SH-SY5Y (cell line): ENCODE measurements around the gene MAGI2.
A peak's percentile ranks its signal among the peaks of the same experiment; 100 is the strongest.

Source experiments
- GATA2 ChIP-seq: IDR thresholded peaks from 2 replicates; pipeline ENCODE4 v1.6.1; 2011; ENCODE audit warnings: mild to moderate bottlenecking, low read depth, low read length
- GATA3 ChIP-seq: IDR thresholded peaks from 2 replicates; pipeline ENCODE4 v1.6.1; 2011; ENCODE audit warnings: low read depth, mild to moderate bottlenecking, low read length, moderate library complexity

The MAGI2 gene

GRCh38 chr7:78026492-78026891 is 1427.0 kb downstream of the MAGI2 start:
- no peak for TF ChIP-seq GATA3
- no peak for TF ChIP-seq GATA2

- no peak for TF ChIP-seq GATA3
- TF ChIP-seq GATA2, result no peak
Observed at GRCh38 chr7:78024591-78024990, 1428.9 kb downstream of the MAGI2 start.

- TF ChIP-seq GATA3, result no peak
- TF ChIP-seq GATA2, result no peak
Observed at GRCh38 chr7:78023191-78023590, 1430.3 kb downstream of the MAGI2 start.

- TF ChIP-seq GATA2, result no peak
- no peak for TF ChIP-seq GATA3
Observed at GRCh38 chr7:78022165-78022564, 1431.3 kb downstream of the MAGI2 start.

GRCh38 chr7:78020874-78021249 is 1432.6 kb downstream of the MAGI2 start:
- no peak for TF ChIP-seq GATA3
- no peak for TF ChIP-seq GATA2

- TF ChIP-seq GATA3 (no peak), GATA2 (no peak)
Observed at GRCh38 chr7:78020136-78020873, 1433.2 kb downstream of the MAGI2 start.

- no peak for TF ChIP-seq GATA3
- TF ChIP-seq GATA2, result peak; percentile 64
Observed at GRCh38 chr7:78019447-78020135, 1433.9 kb downstream of the MAGI2 start.

- TF ChIP-seq GATA2 (peak; percentile 41; the same call in 1 of the 2 replicates), GATA3 (peak; percentile 41; the same call in 1 of the 2 replicates)
Observed at GRCh38 chr7:78018641-78019446, 1434.6 kb downstream of the MAGI2 start.

GRCh38 chr7:78017591-78018100 is 1435.8 kb downstream of the MAGI2 start:
- TF ChIP-seq GATA2 (no peak), GATA3 (no peak)

- TF ChIP-seq GATA3 (peak; percentile 92), GATA2 (peak; percentile 99)
Observed at GRCh38 chr7:78015574-78016260, 1437.8 kb downstream of the MAGI2 start.

GRCh38 chr7:78014401-78014800 is 1439.1 kb downstream of the MAGI2 start:
- no peak for TF ChIP-seq GATA2
- no peak for TF ChIP-seq GATA3

- TF ChIP-seq GATA3, result no peak
- TF ChIP-seq GATA2, result no peak
Observed at GRCh38 chr7:78013386-78013785, 1440.1 kb downstream of the MAGI2 start.

- TF ChIP-seq GATA3 (no peak), GATA2 (no peak)
Observed at GRCh38 chr7:78011642-78012041, 1441.8 kb downstream of the MAGI2 start.
